ENCODE results near the gene RRP12.

The RRP12 gene

DNA sequence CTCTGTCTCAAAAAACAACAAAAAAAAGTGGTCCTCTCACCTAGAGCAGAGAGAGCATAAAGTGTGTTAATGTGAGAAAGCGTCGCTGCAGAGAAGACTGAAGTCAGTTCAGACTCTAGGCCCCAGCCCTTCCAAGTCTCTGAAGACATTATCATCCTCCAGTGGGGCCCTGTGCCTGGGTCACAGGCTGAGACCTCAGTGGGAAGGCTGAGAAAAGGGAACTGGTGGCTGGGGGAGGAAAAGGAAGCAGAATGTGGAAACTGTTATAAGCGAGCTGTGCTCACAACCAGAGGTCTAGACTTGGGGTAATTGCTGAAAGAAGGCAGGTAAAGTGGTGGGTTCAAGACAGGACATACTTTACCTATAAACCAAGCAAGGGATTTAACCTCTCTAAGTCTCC lies 4.9 kb upstream of the RRP12 start:
- Histone ChIP-seq H3K4me3 (ENCODE audit: insufficient read length, low read depth) (no peak overlapping the region), H3K9me3 (ENCODE audit: insufficient read depth, low read length) (no peaks in the 10 kb centered on the region), H3K4me1 (ENCODE audit: insufficient read depth, insufficient read length) (no peaks in the 10 kb centered on the region), H3K36me3 (ENCODE audit: insufficient read depth, insufficient read length, low read length) (no peaks in the 10 kb centered on the region), H3K27me3 (ENCODE audit: insufficient read depth, insufficient read length) (no peaks in the 10 kb centered on the region), H3K9ac (ENCODE audit: insufficient read length, low read depth) (no peak overlapping the region)
- DNase-seq (ENCODE audit: low read depth, low spot score): no peak
- TF ChIP-seq YY1 (IDR thresholded peaks at IDR 0.05; ENCODE audit: insufficient read depth, insufficient read length) (no peak), ZNF274 (IDR thresholded peaks at IDR 0.05; ENCODE audit: low read depth, low read length) (no peak), SUZ12 (IDR thresholded peaks at IDR 0.05; ENCODE audit: extremely low read depth, insufficient read depth, insufficient read length) (no peak)

GRCh38 chr10:97404044-97404443 lies 2.9 kb upstream of the RRP12 start:
- Histone ChIP-seq H3K4me1 (ENCODE audit: insufficient read depth, insufficient read length) (no peaks in the 10 kb centered on the region), H3K36me3 (ENCODE audit: insufficient read depth, insufficient read length, low read length) (no peaks in the 10 kb centered on the region), H3K9ac (ENCODE audit: insufficient read length, low read depth) (no peak overlapping the region), H3K4me3 (ENCODE audit: insufficient read length, low read depth) (no peak overlapping the region), H3K27me3 (ENCODE audit: insufficient read depth, insufficient read length) (no peaks in the 10 kb centered on the region), H3K9me3 (ENCODE audit: insufficient read depth, low read length) (no peaks in the 10 kb centered on the region)
- no peak for TF ChIP-seq ZNF274 (IDR thresholded peaks at IDR 0.05; ENCODE audit: low read depth, low read length)
- no peak for TF ChIP-seq YY1 (IDR thresholded peaks at IDR 0.05; ENCODE audit: insufficient read depth, insufficient read length)
- no peak for TF ChIP-seq SUZ12 (IDR thresholded peaks at IDR 0.05; ENCODE audit: extremely low read depth, insufficient read depth, insufficient read length)
- no peak for DNase-seq (ENCODE audit: low read depth, low spot score)

- Histone ChIP-seq H3K4me1 (ENCODE audit: insufficient read depth, insufficient read length) (no peaks in the 10 kb centered on the region), H3K4me3 (ENCODE audit: insufficient read length, low read depth) (peak overlapping the region; percentile 85), H3K9ac (ENCODE audit: insufficient read length, low read depth) (no peak overlapping the region), H3K9me3 (ENCODE audit: insufficient read depth, low read length) (no peaks in the 10 kb centered on the region), H3K27me3 (ENCODE audit: insufficient read depth, insufficient read length) (no peaks in the 10 kb centered on the region), H3K36me3 (ENCODE audit: insufficient read depth, insufficient read length, low read length) (peaks cover 10% of the 10 kb centered on the region)
- TF ChIP-seq YY1 (IDR thresholded peaks at IDR 0.05; ENCODE audit: insufficient read depth, insufficient read length) (no peak), SUZ12 (IDR thresholded peaks at IDR 0.05; ENCODE audit: extremely low read depth, insufficient read depth, insufficient read length) (no peak), ZNF274 (IDR thresholded peaks at IDR 0.05; ENCODE audit: low read depth, low read length) (no peak)
- DNase-seq (ENCODE audit: low read depth, low spot score): no peak
Measured at GRCh38 chr10:97401455-97401919, 347 bp upstream of the RRP12 start.

DNA sequence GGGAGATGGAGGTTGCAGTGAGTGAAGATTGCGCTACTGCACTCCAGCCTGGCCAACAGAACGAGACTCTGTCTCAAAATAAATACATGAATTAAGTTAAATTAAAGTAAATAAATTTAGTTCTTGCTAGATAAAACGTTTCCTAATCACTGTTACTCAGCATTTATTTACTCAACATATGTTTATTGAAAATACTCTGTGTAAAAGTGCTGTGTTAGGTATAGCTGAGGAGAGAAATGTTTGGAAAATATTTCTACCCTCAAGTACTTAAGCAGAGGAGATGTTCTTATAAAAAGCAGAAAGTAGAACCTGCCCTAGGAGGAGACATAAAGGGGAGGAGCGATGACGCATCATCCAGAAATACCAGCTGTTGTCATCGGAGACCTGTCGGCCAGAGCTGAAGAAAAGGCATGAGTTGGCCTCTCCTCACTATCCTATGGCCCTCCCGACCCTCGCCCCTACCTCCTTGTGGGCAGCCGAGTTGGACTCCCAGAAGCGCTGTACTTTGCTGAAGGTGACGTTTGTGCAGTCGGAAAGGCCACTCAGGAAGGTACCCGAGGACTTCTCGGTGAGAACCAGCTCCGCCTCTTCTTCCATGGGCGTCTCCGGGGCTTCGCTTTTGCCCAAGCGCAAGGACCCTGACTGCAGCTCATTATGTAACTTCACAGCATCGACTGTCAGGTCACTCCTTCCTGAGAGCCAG lies 1.1 kb downstream of the RRP12 start:
- no peak for DNase-seq (ENCODE audit: low read depth, low spot score)
- Histone ChIP-seq H3K4me3 (ENCODE audit: insufficient read length, low read depth) (peak overlapping the region; percentile 85), H3K9me3 (ENCODE audit: insufficient read depth, low read length) (no peaks in the 10 kb centered on the region), H3K9ac (ENCODE audit: insufficient read length, low read depth) (peak overlapping the region; percentile 88), H3K27me3 (ENCODE audit: insufficient read depth, insufficient read length) (no peaks in the 10 kb centered on the region), H3K4me1 (ENCODE audit: insufficient read depth, insufficient read length) (no peaks in the 10 kb centered on the region), H3K36me3 (ENCODE audit: insufficient read depth, insufficient read length, low read length) (peaks cover 23% of the 10 kb centered on the region)
- TF ChIP-seq ZNF274 (IDR thresholded peaks at IDR 0.05; ENCODE audit: low read depth, low read length): no peak
- no peak for TF ChIP-seq YY1 (IDR thresholded peaks at IDR 0.05; ENCODE audit: insufficient read depth, insufficient read length)
- TF ChIP-seq SUZ12 (IDR thresholded peaks at IDR 0.05; ENCODE audit: extremely low read depth, insufficient read depth, insufficient read length): no peak

- Histone ChIP-seq H3K4me1 (ENCODE audit: insufficient read depth, insufficient read length) (no peaks in the 10 kb centered on the region), H3K4me3 (ENCODE audit: insufficient read length, low read depth) (no peak overlapping the region), H3K9ac (ENCODE audit: insufficient read length, low read depth) (no peak overlapping the region), H3K27me3 (ENCODE audit: insufficient read depth, insufficient read length) (no peaks in the 10 kb centered on the region), H3K36me3 (ENCODE audit: insufficient read depth, insufficient read length, low read length) (peaks cover 41% of the 10 kb centered on the region), H3K9me3 (ENCODE audit: insufficient read depth, low read length) (no peaks in the 10 kb centered on the region)
- DNase-seq (ENCODE audit: low read depth, low spot score): no peak
- no peak for TF ChIP-seq ZNF274 (IDR thresholded peaks at IDR 0.05; ENCODE audit: low read depth, low read length)
- no peak for TF ChIP-seq YY1 (IDR thresholded peaks at IDR 0.05; ENCODE audit: insufficient read depth, insufficient read length)
- TF ChIP-seq SUZ12 (IDR thresholded peaks at IDR 0.05; ENCODE audit: extremely low read depth, insufficient read depth, insufficient read length): no peak
Measured at GRCh38 chr10:97396056-97396455, 5.1 kb downstream of the RRP12 start.

GRCh38 chr10:97393034-97393573 lies 8.0 kb downstream of the RRP12 start:
- Histone ChIP-seq H3K36me3 (ENCODE audit: insufficient read depth, insufficient read length, low read length) (peaks cover 67% of the 10 kb centered on the region), H3K4me1 (ENCODE audit: insufficient read depth, insufficient read length) (no peaks in the 10 kb centered on the region)

DNA sequence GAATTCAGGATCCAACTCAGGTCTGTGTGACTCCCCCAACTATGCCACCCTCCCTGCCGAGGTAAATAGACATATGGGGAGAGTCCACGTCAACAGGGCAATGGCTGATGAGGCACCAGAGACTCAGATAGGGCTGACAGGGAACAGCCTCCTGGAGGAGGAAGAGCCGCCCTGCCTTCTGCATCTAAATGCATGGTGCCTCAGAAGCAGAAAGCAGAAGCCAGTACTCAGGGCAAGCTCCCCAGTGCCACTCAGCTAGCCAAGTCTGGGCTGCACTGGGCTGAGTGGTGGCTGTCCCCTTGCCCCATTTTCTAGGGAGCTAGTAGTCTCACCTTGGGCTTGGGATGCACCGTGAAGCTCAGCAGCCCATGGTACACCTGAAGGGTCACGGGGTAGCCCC lies 11.0 kb downstream of the RRP12 start:
- Histone ChIP-seq H3K4me1 (ENCODE audit: insufficient read depth, insufficient read length) (peaks cover 2% of the 10 kb centered on the region), H3K36me3 (ENCODE audit: insufficient read depth, insufficient read length, low read length) (peaks cover 66% of the 10 kb centered on the region), H3K9me3 (ENCODE audit: insufficient read depth, low read length) (no peaks in the 10 kb centered on the region), H3K4me3 (ENCODE audit: insufficient read length, low read depth) (no peak overlapping the region), H3K27me3 (ENCODE audit: insufficient read depth, insufficient read length) (no peaks in the 10 kb centered on the region), H3K9ac (ENCODE audit: insufficient read length, low read depth) (no peak overlapping the region)
- DNase-seq (ENCODE audit: low read depth, low spot score): no peak
- TF ChIP-seq ZNF274 (IDR thresholded peaks at IDR 0.05; ENCODE audit: low read depth, low read length): no peak
- TF ChIP-seq SUZ12 (IDR thresholded peaks at IDR 0.05; ENCODE audit: extremely low read depth, insufficient read depth, insufficient read length): no peak
- TF ChIP-seq YY1 (IDR thresholded peaks at IDR 0.05; ENCODE audit: insufficient read depth, insufficient read length): no peak

More at GRCh38 chr10:97393034-97393573, 8.0 kb downstream of the RRP12 start:
- H3K9me3 ChIP-seq (ENCODE audit: insufficient read depth, low read length): no peaks in the 10 kb centered on the region
- no peak overlapping the region for H3K9ac ChIP-seq (ENCODE audit: insufficient read length, low read depth)
- H3K27me3 ChIP-seq (ENCODE audit: insufficient read depth, insufficient read length): no peaks in the 10 kb centered on the region
- H3K4me3 ChIP-seq (ENCODE audit: insufficient read length, low read depth): no peak overlapping the region
- TF ChIP-seq YY1 (IDR thresholded peaks at IDR 0.05; ENCODE audit: insufficient read depth, insufficient read length) (no peak), SUZ12 (IDR thresholded peaks at IDR 0.05; ENCODE audit: extremely low read depth, insufficient read depth, insufficient read length) (no peak), ZNF274 (IDR thresholded peaks at IDR 0.05; ENCODE audit: low read depth, low read length) (no peak)
- DNase-seq (ENCODE audit: low read depth, low spot score): no peak

Data from NT2/D1 (cell line).